ENCODE measurements around the gene TTC1. TPM values are rescaled to one million over a fixed set of nuclear protein-coding genes. Genes with fewer than 3 reads are reported as not detected.
"Not testable (repeated sequence)": the region's sequence is repeated elsewhere in the genome, so short reads cannot be mapped to it uniquely, and the experiment has no call there.

Gene TTC1, protein sequence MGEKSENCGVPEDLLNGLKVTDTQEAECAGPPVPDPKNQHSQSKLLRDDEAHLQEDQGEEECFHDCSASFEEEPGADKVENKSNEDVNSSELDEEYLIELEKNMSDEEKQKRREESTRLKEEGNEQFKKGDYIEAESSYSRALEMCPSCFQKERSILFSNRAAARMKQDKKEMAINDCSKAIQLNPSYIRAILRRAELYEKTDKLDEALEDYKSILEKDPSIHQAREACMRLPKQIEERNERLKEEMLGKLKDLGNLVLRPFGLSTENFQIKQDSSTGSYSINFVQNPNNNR
- 87.8 TPM for polyA plus RNA-seq (2012; ENCODE audit: missing spikeins)

DNA sequence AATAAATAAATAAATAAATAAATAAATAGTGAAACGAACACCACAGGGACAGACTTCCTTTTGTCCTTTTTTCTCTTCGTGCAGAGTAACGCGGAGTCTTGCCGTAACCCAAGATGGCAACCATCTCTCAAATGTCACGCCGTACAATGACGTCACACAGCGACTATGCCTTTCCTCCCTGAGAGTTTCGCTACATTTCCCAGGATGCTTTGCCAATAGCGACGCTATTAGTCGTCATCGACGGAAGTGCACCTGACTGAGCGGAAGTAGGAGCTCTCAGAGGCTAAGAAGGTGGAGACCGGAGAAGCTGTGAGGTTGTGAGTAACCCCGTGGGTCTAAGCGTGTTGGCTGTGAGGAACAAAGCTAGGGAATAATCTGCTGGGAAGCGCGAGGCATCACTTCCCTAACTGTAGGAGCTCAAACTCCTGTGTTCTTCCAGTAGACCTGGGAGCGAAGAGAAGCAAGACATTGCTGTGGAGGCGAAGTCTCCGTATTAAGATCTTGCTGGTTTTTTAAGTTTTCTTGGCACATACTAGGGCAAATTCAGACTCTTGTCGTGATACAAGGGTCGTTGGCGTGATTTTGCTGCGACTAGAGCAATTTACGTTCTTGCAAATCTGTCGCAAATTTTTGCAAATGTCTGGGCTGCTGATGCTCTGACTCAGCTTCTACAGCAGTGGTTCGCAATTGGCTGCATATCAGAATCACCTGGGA lies at the start of gene TTC1:
TSS of gene TTC1 (plus strand) at position 263 of the 714 bp plus-strand sequence. CDS start 1,390 bp downstream, outside the sequence.
- DNase-seq (ENCODE audit: insufficient read length) = peak; percentile 74
- TF ChIP-seq POLR2A (IDR thresholded peaks at IDR 0.05; ENCODE audit: low read depth, low read length) (peak; percentile 97), POLR2AphosphoS5 (IDR thresholded peaks at IDR 0.05; ENCODE audit: low read depth, low read length) (peak; percentile 97), TAF1 (IDR thresholded peaks at IDR 0.05; ENCODE audit: borderline replicate concordance, low read depth, low read length) (peak; percentile 82; the same call in 1 of the 2 replicates)
- peak; percentile 100 for FAIRE-seq

DNA sequence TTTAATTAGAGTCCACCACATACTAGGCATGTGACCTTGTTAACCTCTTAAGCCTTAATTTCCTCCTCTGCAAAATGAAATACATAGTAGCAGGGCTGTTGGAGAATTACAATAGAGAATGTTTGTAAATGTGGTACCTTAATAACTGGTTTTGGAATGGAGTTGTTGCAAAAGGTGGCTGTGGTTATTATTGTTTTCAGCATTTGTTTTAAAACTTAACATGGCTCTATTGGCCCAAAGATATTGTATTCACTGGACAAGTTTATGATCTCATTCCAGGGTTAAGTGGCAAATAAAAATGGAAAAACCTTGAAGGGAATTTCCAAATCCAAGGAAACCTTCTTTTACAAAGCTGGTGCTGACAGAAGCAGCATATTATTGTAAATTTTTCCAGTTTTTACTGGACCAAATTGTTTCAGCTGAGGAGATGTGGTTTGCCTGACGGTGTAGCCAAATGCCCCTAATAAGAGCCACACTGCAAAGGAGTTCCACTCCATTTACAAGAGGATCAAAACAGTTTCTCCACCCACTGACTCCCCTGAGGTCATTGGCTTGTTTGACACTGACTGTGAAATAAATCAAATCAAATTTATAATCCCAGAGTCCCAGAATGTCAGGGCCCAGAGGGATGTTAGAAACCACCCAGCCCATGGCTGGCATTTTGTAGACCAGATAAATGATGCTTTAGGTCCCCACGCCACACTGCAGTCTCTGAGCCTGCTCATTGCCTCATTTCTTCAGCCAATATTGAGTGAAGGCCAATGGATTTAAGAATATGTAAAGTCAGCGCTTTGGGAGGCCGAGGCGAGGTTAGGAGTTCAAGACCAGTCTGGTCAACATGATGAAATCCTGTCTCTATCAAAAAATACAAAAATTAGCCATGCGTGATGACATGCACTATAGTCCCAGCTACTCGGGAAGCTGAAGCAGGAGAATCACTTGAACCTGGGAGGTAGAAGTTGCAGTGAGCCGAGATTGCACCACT lies 47.5 kb upstream of the TTC1 start:
- TF ChIP-seq TAF1 (IDR thresholded peaks at IDR 0.05; ENCODE audit: borderline replicate concordance, low read depth, low read length) (no peak), POLR2A (IDR thresholded peaks at IDR 0.05; ENCODE audit: low read depth, low read length) (no peak), POLR2AphosphoS5 (IDR thresholded peaks at IDR 0.05; ENCODE audit: low read depth, low read length) (no peak)
- no peak for DNase-seq (ENCODE audit: insufficient read length)
- FAIRE-seq = no peak

DNA sequence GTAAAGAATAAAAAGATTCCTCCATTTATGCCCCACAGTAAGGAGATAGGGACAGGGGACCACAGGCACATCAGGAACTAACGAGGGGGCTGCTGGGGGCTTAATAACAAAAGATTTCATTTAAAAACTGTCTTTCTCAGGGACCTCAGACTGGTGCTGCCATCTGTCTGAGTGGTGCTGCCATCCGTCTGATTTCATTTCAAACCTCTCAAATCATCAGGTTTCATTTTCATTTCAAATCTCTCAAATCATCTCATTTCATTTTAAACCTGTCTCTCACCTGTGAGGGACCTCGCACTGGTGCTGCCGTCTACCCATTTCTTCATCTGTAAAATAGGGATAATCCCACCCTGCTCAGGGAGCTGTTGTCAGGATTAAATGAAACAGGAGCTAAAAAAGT lies 46.7 kb upstream of the TTC1 start:
- DNase-seq (ENCODE audit: insufficient read length) = no peak
- FAIRE-seq = no peak
- no peak for TF ChIP-seq TAF1 (IDR thresholded peaks at IDR 0.05; ENCODE audit: borderline replicate concordance, low read depth, low read length)
- no peak for TF ChIP-seq POLR2AphosphoS5 (IDR thresholded peaks at IDR 0.05; ENCODE audit: low read depth, low read length)
- no peak for TF ChIP-seq POLR2A (IDR thresholded peaks at IDR 0.05; ENCODE audit: low read depth, low read length)

DNA sequence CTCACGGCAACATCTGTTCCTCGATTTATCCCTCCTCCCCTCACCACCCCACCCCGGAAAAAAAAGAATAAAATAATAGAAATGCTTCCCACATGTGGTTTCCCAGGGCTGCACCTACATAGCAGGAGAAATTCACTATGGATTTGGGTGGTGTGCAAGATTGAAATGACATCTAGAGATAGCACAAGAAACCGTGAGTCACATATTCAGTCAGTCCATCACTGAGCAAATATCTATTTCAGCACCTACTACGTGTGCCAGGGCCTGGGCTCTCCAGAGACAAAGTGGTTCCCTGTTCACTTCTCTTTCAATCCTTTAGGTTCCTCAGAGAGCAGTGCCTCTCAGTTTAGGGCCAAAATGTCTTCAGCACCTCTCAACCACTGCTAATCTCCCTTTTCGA lies 45.0 kb upstream of the TTC1 start:
- TF ChIP-seq TAF1 (IDR thresholded peaks at IDR 0.05; ENCODE audit: borderline replicate concordance, low read depth, low read length) = no peak
- TF ChIP-seq POLR2A (IDR thresholded peaks at IDR 0.05; ENCODE audit: low read depth, low read length) = no peak
- TF ChIP-seq POLR2AphosphoS5 (IDR thresholded peaks at IDR 0.05; ENCODE audit: low read depth, low read length) = no peak
- FAIRE-seq = no peak
- no peak for DNase-seq (ENCODE audit: insufficient read length)

DNA sequence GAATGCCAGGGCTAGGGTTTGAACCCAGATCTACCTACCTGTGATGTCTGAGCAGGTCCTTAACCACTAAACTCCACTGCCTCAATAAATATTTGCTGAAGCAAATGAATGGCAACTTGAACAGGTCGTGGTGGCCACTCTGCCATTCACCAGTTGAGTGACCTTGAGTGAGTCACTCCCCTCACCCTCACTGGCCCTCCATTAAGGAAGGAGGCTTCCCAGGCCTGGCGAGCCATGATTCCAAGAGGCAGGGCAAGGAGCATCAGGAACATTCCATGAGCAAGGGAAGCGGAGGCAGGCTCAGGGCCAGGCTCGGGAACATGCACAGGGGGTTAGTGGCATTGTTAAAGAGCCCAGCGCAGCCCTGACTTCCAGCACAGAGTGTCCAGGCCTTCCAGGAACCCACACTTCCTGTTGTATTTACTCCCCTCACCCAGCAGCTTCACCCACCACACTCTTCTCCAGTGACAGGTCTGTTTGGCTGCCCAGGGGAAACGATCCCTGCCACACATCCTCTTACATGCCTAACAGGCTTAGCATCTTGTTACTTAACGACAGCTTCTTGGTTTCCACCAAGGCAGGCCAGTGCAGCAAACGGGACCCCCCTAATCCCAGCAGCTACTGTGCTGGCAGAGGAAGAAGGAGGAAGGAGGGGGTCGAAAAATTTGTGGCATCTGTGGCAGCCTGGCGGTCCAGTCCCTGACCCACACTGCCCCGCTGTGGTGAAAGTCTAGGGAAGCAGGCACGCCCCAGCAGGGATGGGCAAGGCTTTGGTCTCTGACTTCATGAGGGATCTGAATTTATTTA lies 43.7 kb upstream of the TTC1 start:
- no peak for TF ChIP-seq POLR2A (IDR thresholded peaks at IDR 0.05; ENCODE audit: low read depth, low read length)
- TF ChIP-seq POLR2AphosphoS5 (IDR thresholded peaks at IDR 0.05; ENCODE audit: low read depth, low read length) = no peak
- TF ChIP-seq TAF1 (IDR thresholded peaks at IDR 0.05; ENCODE audit: borderline replicate concordance, low read depth, low read length) = no peak
- DNase-seq (ENCODE audit: insufficient read length) (no peak), FAIRE-seq (no peak)

DNA sequence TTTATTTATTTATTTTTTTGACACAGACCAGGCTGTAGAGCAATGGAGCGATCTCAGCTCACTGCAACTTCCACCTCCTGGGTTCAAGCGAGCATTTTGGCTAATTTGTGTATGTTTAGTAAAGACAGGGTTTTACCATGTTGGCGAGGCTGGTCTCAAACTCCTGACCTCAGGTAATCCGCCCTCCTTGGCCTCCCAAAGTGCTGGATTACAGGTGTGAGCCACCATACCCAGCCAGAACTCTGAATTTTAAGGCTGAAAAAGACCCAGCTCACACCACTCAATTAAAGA lies 43.2 kb upstream of the TTC1 start:
- not testable (repeated sequence) for FAIRE-seq; DNase-seq (ENCODE audit: insufficient read length)

DNA sequence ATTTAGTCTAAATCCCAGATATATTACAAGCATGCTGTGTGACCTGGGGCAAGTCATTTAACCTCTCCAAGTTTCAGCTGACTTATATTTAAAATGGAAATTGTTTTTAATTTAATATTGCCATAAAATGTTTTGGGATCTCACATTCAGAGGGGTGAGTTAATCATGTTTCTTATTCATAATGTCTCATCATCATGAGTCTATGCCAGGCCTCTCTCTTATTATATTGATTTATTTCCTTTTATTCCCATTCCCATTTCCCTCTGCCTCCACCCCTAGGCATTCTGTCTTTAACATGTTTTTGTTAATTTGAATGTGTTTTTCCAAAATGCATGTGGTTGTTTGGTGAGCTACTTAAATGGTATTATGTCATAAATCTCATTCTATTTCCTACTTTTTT lies 39.0 kb upstream of the TTC1 start:
- DNase-seq (ENCODE audit: insufficient read length) (no peak), FAIRE-seq (no peak)
- no peak for TF ChIP-seq TAF1 (IDR thresholded peaks at IDR 0.05; ENCODE audit: borderline replicate concordance, low read depth, low read length)
- TF ChIP-seq POLR2A (IDR thresholded peaks at IDR 0.05; ENCODE audit: low read depth, low read length) = no peak
- TF ChIP-seq POLR2AphosphoS5 (IDR thresholded peaks at IDR 0.05; ENCODE audit: low read depth, low read length) = no peak

DNA sequence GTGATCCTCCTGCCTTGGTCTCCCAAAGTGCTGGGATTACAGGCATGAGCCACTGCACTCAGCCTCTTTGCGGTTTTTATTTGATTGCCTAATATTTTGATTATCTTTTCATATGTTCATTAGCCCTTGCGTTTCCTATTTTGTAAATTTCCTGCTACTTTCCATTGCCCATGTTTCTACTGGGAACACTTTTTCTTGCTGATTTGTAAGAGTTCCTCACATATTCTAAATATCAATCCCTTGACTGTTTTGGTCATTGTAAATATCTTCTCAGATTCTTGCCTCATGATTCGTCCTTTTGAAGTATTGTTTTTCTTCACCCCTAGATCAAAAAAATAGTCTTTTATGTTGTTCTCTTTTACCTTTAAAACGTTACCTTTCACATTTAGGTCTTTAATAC lies 37.9 kb upstream of the TTC1 start:
- DNase-seq (ENCODE audit: insufficient read length) (no peak), FAIRE-seq (no peak)
- TF ChIP-seq POLR2AphosphoS5 (IDR thresholded peaks at IDR 0.05; ENCODE audit: low read depth, low read length) = no peak
- no peak for TF ChIP-seq TAF1 (IDR thresholded peaks at IDR 0.05; ENCODE audit: borderline replicate concordance, low read depth, low read length)
- no peak for TF ChIP-seq POLR2A (IDR thresholded peaks at IDR 0.05; ENCODE audit: low read depth, low read length)

DNA sequence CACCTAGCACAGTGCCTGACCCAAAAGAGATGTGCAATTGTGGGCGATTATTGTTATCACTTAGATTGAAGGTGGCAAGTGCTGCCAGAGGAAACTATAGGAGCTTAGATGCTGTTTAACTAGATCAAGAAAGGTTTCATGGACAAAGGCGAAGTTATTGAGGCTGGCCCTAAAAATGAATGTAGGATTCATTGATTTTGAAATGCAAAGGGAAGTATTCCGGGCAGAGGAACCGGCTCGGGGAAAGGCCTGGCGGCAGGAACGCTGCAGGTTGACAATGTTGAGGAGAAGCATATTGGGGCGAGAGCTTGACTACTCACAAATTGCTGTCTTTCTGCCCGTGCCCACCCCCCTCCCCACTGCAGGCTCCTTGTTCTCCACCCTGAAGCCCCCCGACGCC lies 37.4 kb upstream of the TTC1 start:
- FAIRE-seq (no peak), DNase-seq (ENCODE audit: insufficient read length) (no peak)
- no peak for TF ChIP-seq POLR2AphosphoS5 (IDR thresholded peaks at IDR 0.05; ENCODE audit: low read depth, low read length)
- TF ChIP-seq POLR2A (IDR thresholded peaks at IDR 0.05; ENCODE audit: low read depth, low read length) = no peak
- TF ChIP-seq TAF1 (IDR thresholded peaks at IDR 0.05; ENCODE audit: borderline replicate concordance, low read depth, low read length) = no peak

DNA sequence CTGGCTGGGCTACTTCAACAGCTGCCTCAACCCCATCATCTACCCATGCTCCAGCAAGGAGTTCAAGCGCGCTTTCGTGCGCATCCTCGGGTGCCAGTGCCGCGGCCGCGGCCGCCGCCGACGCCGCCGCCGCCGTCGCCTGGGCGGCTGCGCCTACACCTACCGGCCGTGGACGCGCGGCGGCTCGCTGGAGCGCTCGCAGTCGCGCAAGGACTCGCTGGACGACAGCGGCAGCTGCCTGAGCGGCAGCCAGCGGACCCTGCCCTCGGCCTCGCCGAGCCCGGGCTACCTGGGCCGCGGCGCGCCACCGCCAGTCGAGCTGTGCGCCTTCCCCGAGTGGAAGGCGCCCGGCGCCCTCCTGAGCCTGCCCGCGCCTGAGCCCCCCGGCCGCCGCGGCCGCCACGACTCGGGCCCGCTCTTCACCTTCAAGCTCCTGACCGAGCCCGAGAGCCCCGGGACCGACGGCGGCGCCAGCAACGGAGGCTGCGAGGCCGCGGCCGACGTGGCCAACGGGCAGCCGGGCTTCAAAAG lies 36.9 kb upstream of the TTC1 start:
- FAIRE-seq (no peak), DNase-seq (ENCODE audit: insufficient read length) (no peak)
- TF ChIP-seq POLR2AphosphoS5 (IDR thresholded peaks at IDR 0.05; ENCODE audit: low read depth, low read length) = no peak
- no peak for TF ChIP-seq POLR2A (IDR thresholded peaks at IDR 0.05; ENCODE audit: low read depth, low read length)
- TF ChIP-seq TAF1 (IDR thresholded peaks at IDR 0.05; ENCODE audit: borderline replicate concordance, low read depth, low read length) = no peak
